Spleen (tissue), 7 donors: ENCODE data around the gene ANKRD10.

ENCODE experiments used
- CTCF ChIP-seq, 11 experiments: fragments of 200-600 bp in 7 of 11; fragments of 450-650 bp in 4 of 11; sonication (generic) in 4 of 11; IDR thresholded peaks in 8 of 11; conservative IDR thresholded peaks in 3 of 11; 1 replicate in 7 of 11; 2 replicates in 4 of 11; pipeline versions ENCODE4 v1.4.0 to v1.8.0; 2016 to 2021; ENCODE audit warnings: antibody characterized with exemption in 11 of 11, inconsistent platforms in 4 of 11, mild to moderate bottlenecking in 1 of 11
- POLR2A ChIP-seq, 3 donors: fragments of 450-650 bp; IDR thresholded peaks; one replicate each; pipeline ENCODE4 v1.5.1; 2017; ENCODE audit warnings: antibody characterized with exemption in 3 of 3, mild to moderate bottlenecking in 1 of 3
- POLR2AphosphoS5 ChIP-seq, 3 donors: sonication (generic); formaldehyde crosslinking; IDR thresholded peaks; one replicate each; pipeline ENCODE4 v1.5.1; 2017; ENCODE audit warnings: antibody characterized with exemption in 3 of 3
- donor health status: DM: no; HTN: no; CAD: no; lungs with moderate emphysema.
- donor health status: DM: no; HTN: no; CAD: no.
- donor health status: DM: no; HTN: no; CAD: no.

- TF ChIP-seq CTCF (IDR thresholded peaks at IDR 0.05 in 8 of 11, conservative IDR thresholded peaks at IDR 0.05 in 3 of 11), result no peak
- no peak for TF ChIP-seq POLR2A (IDR thresholded peaks at IDR 0.05)
- no peak for TF ChIP-seq POLR2AphosphoS5 (IDR thresholded peaks at IDR 0.05)
Observed at GRCh38 chr13:110907951-110908898, 6.6 kb downstream of the ANKRD10 start.
